ENCODE measurements around the gene SEC11A. TPM values are rescaled to one million over a fixed set of nuclear protein-coding genes. Genes with fewer than 3 reads are reported as not detected.

The SEC11A gene
- polyA plus RNA-seq (2011; rRNA removed) (218 and 324 TPM in 2 replicates), polyA minus RNA-seq (2011; rRNA and poly(A)+ RNA removed) (69.7 and 92.2 TPM in 2 replicates)

DNA sequence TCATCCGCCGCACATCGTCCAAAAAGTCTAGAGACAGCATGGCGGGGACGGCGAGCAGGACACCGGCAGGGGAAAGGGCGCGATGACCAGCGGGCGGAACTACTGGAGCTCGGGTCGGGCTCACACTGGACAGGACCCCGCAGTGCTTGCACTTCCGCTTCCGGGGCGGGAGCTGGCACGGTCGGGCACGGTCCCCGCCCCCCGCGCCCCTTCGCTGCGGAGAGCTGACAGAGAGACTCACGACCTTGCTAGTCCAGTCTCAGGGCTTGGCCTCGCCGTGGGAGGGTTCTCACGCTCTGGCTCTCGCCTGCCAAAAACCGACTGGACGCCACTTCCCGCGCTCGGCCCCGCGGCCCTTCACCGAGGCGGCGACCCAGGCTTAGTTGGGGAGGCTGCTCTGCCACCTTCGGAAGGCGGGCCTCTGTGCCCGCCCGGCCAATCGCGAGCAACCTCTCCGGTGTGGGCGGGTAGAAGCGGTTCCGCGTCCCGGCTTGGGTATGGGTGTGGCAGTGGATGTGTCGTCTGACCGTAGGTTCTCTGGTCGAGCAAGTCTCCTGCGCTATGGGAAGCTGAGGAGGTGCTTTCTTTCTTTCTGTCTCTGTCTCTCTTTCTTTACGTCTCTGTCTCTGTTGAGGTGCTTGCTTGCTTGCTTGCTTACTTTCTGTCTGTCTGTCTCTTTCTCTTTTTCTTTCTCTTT lies at the start of gene SEC11A:
SEC11A (minus strand) TSS at position 104 of the 697 bp plus-strand sequence; CDS start at position 40, 64 bp downstream.
- Histone ChIP-seq H3K27ac (ENCODE audit: low read depth, low read length) (peak within 1 kb of the TSS; percentile 75), H3K4me3 (ENCODE audit: low read depth, low read length) (peak within 1 kb of the TSS; percentile 94), H3K9me3 (ENCODE audit: control insufficient read depth, insufficient read depth, low read length) (no peaks in the 10 kb centered on the region; the same call in 1 of the 2 replicates), H3K27me3 (ENCODE audit: control insufficient read depth, insufficient read depth, low read length) (no peaks in the 10 kb centered on the region)
- POLR2A ChIA-PET = interaction anchor here (0.6 to 2.0 kb wide), 12 partner anchors 12 to 264 kb away, joined by 3 to 10 read pairs (median 4); partner anchors contain the start of genes NMB and WDR73
- TF ChIP-seq, protein P1, sequence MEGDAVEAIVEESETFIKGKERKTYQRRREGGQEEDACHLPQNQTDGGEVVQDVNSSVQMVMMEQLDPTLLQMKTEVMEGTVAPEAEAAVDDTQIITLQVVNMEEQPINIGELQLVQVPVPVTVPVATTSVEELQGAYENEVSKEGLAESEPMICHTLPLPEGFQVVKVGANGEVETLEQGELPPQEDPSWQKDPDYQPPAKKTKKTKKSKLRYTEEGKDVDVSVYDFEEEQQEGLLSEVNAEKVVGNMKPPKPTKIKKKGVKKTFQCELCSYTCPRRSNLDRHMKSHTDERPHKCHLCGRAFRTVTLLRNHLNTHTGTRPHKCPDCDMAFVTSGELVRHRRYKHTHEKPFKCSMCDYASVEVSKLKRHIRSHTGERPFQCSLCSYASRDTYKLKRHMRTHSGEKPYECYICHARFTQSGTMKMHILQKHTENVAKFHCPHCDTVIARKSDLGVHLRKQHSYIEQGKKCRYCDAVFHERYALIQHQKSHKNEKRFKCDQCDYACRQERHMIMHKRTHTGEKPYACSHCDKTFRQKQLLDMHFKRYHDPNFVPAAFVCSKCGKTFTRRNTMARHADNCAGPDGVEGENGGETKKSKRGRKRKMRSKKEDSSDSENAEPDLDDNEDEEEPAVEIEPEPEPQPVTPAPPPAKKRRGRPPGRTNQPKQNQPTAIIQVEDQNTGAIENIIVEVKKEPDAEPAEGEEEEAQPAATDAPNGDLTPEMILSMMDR (IDR thresholded peaks at IDR 0.05; ENCODE audit: low read depth, low read length) = no peak
- DNase-seq (ENCODE audit: low read depth, low spot score) = peak; percentile 77
- CTCF ChIA-PET = interaction anchor here (0.5 to 1.1 kb wide), 6 partner anchors 9 to 215 kb away, joined by 3 to 6 read pairs (median 3); no protein-coding TSS in a partner anchor

DNA sequence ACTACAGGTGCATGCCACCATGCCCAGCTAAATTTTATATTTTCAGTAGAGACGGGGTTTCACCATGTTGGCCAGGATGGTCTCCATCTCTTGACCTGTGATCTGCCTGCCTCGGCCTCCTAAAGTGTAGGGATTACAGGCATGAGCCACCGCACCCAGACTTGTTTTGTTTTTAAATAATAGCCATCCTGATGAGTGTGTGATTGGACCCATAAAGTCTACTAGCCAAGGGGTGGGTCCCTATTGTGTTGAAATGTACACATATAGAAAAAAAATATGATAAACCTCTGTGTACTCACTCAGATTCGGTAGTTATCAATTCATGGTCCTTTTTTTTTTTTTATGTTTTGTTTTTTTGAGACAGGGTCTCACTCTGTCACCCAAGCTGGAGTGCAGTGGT lies 49.7 kb upstream of the SEC11A start:
- CTCF ChIA-PET = no interaction called here

DNA sequence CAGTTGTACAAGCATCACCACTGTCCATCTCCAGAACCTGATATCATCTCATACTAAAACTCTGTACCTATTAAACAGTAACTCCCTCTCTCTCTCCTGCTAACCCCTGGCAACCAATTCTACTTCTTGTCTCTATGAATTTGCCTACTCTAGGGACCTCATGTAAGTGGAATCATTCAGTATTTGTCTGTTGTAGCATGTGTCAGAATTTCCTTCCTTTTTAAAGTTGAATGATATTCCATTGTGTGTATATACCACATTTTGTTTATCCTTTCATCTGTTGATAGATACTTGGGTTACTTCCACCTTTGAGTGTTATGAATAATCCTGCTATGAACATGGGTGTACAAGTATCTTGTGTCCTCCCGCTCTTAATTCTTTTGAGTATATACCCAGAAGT lies 49.0 kb upstream of the SEC11A start:
- Histone ChIP-seq H3K27me3 (ENCODE audit: control insufficient read depth, insufficient read depth, low read length) (no peaks in the 10 kb centered on the region), H3K27ac (ENCODE audit: low read depth, low read length) (no peak overlapping the region), H3K9me3 (ENCODE audit: control insufficient read depth, insufficient read depth, low read length) (no peaks in the 10 kb centered on the region), H3K4me3 (ENCODE audit: low read depth, low read length) (no peak overlapping the region)
- ChIA-PET CTCF (no interaction called here), POLR2A (no interaction called here)
- TF ChIP-seq, protein P1 (IDR thresholded peaks at IDR 0.05; ENCODE audit: low read depth, low read length) = no peak
- no peak for DNase-seq (ENCODE audit: low read depth, low spot score)

More for the DNA sequence above, 49.7 kb upstream of the SEC11A start:
- Histone ChIP-seq H3K27ac (ENCODE audit: low read depth, low read length) (no peak overlapping the region), H3K9me3 (ENCODE audit: control insufficient read depth, insufficient read depth, low read length) (no peaks in the 10 kb centered on the region), H3K27me3 (ENCODE audit: control insufficient read depth, insufficient read depth, low read length) (no peaks in the 10 kb centered on the region), H3K4me3 (ENCODE audit: low read depth, low read length) (no peak overlapping the region)
- TF ChIP-seq, protein P1 (IDR thresholded peaks at IDR 0.05; ENCODE audit: low read depth, low read length) = no peak
- DNase-seq (ENCODE audit: low read depth, low spot score) = no peak
- POLR2A ChIA-PET = no interaction called here

DNA sequence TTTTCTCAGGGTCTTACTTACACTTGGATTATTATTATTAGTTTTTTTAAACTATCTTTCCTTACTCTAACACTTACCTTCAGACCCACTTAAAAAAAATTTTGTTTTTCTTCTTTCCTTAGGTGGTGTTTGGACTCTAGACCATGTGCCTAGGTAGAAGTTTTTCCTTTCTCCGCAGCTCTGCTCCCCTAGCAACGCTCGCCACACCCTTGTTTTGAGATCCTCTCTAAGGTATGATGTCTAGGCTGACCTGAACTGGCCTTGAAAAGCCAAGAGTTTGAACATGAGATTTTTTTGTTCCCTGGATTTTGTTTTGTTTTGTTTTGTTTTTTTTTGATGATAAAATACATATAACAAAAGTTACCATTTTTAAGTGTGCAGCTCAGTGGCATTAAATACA lies 48.6 kb upstream of the SEC11A start:
- Histone ChIP-seq H3K27me3 (ENCODE audit: control insufficient read depth, insufficient read depth, low read length) (no peaks in the 10 kb centered on the region), H3K4me3 (ENCODE audit: low read depth, low read length) (no peak overlapping the region), H3K27ac (ENCODE audit: low read depth, low read length) (no peak overlapping the region), H3K9me3 (ENCODE audit: control insufficient read depth, insufficient read depth, low read length) (no peaks in the 10 kb centered on the region)
- no peak for DNase-seq (ENCODE audit: low read depth, low spot score)
- TF ChIP-seq, protein P1 (IDR thresholded peaks at IDR 0.05; ENCODE audit: low read depth, low read length) = no peak
- ChIA-PET POLR2A (no interaction called here), CTCF (no interaction called here)

DNA sequence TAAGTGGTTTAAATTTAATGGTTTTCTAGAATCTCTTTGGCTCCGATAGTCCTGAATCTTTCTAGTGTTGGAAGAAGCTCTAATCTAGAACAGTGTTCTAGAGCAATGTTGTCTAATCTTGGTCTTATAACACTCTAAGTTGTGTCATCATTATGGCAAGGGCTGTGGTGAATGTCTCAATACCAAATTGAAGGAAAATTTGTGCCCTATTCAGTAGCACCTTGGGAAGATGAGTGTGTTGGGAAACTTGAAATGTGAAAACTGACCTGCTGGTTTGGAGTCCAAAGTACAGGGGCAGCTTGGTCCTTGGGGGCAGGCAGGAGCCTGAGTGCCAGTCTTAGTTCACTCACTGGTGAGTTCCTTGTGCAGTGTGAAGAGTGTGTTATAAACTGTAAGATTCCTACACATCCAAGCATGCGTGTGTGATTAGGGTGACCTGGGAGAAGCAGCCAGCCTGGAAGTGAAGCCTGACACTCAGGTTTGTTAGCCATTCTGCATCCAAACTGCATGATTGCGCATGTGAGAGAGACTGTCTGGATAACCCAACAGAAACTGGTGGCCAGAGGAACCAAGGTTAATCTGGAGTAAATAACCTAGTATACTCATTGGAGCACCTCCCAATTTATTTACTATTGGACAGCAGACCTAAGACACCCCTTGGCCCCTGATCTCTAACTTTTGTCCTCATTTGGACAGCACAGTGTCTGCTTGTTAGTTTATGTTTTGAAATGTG lies 47.1 kb upstream of the SEC11A start:
- DNase-seq (ENCODE audit: low read depth, low spot score) = no peak
- CTCF ChIA-PET = no interaction called here
- no peaks in the 10 kb centered on the region for H3K9me3 ChIP-seq (ENCODE audit: control insufficient read depth, insufficient read depth, low read length)
- no peaks in the 10 kb centered on the region for H3K27me3 ChIP-seq (ENCODE audit: control insufficient read depth, insufficient read depth, low read length)
- TF ChIP-seq, protein P1 (IDR thresholded peaks at IDR 0.05; ENCODE audit: low read depth, low read length) = no peak
- H3K27ac ChIP-seq (ENCODE audit: low read depth, low read length) = no peak overlapping the region
- POLR2A ChIA-PET = no interaction called here
- no peak overlapping the region for H3K4me3 ChIP-seq (ENCODE audit: low read depth, low read length)
